GM21526 (cell line): ENCODE results near the gene COL4A1.

Experiments used
- ATAC-seq: cut with Tn5 transposase; IDR thresholded peaks from one replicate; pipeline ENCODE4 v1.9.1; 2021; ENCODE audit warnings: moderate library complexity; ENCODE audit not compliant: unreplicated experiment, low FRiP score

The COL4A1 gene

DNA sequence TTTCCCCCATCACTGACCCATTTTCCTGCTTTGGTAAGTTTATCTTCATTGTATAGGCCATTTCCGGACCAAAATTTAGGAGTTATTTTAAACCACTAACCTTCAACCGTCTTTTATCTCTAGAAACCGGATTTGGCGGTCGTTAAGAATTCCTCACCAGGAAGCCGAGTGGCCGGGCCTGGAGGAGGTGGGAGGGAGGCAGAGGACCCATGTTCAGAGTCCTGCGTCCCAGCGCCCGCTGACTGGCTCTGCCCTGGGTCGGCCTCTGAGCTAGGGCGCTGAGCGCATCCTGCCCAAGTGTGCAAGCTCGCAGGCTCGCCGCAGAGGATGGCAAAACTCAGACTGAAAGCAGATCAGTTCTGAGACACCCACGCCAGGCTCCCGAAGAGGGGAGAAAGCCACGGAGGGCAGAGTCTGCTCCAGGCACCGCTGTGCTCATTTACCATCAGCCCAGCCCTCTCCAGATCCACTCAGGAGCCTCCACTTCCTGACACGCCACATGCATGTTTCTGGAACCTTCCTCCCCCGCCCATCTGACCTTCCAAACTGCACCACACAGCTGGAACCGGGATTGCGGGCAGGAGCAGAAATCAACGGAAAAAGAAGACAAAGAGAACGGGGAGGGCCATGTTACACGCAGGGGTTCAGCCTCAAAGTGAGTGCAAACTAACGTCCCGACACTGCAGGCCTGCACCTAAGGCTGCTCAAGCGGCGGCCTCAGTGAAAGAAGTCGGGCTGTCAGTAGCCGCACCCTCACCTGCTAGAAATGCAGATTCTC lies 8.3 kb downstream of the COL4A1 start:
- no peak for ATAC-seq

DNA sequence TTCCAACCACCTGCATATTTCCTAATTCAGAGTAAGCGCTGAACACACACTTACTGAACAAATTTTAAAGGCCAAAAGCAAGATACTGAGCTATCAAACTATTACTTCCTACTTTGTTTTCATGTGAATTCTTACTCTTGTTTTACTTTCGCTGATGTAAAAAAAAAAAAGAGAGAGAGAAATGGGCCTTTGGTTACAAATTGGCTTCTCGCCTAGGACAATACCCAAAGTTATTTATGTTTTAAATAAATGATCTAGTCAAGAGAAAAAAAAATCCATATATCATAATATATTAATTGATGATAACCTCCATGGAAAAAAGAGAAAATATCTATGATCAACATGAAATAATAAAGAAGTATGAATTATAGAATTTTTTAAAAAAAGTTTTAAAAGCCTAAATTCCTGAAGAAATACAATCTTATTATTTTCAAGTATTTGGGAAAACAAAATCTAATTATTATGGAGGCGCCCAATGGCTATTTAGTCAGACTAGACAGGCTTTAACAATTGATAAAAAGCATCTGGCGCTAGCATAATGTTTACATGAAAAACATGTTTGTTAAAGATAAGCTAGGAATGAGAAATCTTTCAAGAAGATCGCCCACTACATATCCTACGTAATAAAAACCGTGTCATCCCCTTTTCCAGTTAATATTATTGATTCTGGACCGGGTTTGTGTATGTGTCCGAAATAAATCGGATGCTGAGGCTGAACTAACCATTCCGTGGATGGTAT lies 9.0 kb downstream of the COL4A1 start:
- no peak for ATAC-seq

DNA sequence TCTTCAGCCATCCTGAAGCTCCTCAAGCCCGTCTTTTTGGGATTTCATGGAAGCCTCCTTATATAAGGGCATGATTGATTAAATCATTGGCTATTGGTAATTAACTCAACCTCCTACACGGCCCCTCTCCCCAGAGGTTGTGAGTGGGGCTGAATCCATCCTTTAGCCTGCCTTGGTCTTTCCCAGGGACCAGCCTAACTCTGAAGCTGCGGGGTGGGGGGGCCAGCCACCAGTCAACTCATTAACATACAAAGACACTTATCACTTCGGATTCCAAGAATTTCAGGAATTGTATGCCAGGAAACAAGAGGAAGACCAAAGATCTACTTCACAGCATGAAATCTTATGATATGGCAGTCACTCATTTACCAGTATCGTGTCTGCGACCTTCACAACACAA lies 9.9 kb downstream of the COL4A1 start:
- ATAC-seq, result no peak

DNA sequence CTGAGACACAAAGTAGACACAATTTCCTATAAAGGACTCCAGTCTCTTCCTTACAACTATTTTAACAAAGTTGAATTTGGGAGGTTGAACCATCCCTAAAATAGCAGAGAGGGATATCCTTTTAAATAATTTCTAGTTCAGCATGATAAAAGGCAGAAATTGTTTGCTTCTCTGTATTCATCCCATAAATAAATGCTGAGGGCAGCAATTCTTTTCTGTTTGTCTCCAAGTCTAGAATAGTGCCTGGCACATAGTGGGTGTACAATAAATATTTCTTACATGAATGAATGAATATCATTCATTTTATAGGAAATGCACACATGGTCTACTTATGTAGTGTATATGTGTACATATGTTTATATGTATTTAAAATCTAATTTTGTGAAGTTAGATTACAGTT lies 12.3 kb downstream of the COL4A1 start:
- ATAC-seq, result no peak

DNA sequence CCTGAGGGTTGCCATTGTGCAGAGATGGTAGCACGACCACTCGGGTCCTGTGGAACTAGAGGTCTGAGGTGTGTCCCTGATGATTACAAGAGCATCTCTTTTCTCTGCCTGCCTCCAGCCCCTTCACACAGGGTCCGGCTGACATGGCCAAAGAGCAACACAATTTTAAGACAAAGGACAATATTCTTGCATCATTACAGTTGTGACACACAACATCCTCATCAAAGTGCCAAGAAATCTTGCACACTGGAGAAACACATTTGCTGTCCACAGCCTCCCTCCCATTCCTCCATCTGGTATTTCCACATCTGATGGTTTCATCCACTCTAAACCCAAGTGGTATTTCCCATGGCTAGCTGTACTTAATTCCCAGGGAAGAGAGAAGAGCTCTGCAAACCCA lies 12.8 kb downstream of the COL4A1 start:
- no peak for ATAC-seq

DNA sequence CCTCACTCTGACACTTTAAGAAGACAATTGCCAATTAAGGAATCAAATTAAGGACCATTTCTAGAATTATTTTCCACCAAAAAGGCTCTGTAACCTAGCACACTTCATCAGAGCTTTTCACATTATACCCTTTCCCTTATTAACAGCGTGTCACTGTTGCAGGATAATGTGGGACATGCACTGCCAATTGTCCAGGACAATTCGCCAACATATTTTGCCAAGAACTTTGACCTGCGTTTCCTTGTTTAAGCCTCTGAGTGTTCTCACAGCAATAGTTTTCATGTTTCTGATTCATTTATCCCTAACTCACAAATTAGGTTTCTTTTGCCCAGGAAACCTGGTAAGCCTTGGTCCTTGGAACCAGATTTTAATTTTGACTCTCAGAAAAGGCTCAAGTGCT lies 13.3 kb downstream of the COL4A1 start:
- no peak for ATAC-seq

DNA sequence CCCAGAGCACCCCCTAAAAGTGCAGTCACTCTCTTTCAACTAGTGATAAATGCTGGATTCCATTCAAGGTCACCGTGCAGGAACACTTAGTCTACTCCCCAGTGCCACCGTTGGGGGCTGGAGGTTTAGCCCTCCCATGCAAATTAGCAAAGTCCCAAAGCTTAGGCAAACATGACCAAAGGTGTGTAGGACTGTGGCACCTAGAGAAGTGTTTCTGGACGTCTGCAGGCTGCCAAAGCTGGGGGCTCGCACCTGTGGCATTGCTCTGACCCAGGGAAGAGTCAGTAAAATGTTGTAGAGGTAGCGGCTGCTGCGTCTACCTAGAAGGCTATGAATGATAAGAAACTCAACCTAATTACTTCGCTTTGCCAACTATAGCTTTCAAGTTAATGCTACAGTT lies 13.9 kb downstream of the COL4A1 start:
- no peak for ATAC-seq

DNA sequence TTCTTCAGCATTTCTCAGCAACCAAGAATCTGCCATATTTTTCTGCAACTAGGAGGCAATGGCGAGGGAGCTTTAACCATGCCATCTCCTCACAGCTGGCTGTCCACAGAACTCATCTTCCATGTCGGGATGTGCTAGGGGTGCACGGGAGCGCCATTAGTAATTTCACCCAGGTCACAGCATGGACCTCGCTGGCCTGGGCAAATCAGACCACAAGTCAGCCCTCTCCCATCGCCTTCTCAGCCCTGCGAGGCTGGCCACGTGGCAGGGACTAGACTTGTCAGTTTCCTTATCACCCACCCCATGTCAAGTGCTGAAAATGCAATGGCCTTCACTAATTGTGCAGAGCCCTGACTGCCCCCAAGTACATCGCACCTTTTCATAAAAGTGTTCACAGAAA lies 15.7 kb downstream of the COL4A1 start:
- ATAC-seq, result no peak

DNA sequence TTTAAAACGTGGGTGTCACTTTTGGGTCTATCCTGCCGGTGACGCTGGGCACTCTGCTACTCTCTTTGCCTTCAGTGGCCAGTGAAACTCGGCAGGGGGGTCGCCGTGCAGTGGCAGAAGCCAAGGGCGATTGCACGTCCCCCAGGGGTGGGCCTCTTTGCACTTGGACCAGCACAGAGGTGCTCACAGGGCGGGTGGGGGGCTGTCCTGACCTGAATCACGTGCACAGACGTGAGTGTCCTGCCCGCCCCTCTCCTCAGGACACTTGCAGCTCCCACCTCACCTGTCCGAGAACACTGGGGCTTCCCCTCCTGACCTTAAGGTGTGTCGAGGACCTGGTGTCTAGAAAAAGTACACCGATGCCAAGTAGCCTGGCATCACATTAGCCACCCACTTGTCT lies 16.1 kb downstream of the COL4A1 start:
- ATAC-seq, result no peak

GRCh38 chr13:110290153-110290552 lies 16.8 kb downstream of the COL4A1 start:
- ATAC-seq, result no peak

- no peak for ATAC-seq
Measured at GRCh38 chr13:110289661-110290060, 17.3 kb downstream of the COL4A1 start.

DNA sequence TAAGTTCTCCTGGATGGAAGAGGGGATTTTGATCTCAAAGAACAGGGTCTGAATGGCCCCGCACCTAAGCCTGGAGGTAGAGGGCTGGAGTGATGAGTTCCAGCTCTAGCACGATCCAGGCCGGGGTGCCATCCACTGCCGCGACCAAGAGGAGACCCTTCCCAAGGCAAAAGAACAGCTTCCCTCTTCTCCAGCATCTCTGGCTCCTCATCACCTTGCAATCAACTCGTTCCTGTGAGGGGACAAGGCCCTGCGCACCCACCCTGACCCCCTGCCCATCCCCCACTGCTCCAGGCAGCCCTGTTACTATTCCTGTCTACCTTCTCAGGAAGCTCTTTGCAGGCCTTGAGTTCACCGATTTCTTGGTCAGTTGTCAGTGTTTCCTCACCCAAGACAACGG lies 17.8 kb downstream of the COL4A1 start:
- ATAC-seq, result no peak

GRCh38 chr13:110286833-110287819 lies 19.8 kb downstream of the COL4A1 start:
- no peak for ATAC-seq

DNA sequence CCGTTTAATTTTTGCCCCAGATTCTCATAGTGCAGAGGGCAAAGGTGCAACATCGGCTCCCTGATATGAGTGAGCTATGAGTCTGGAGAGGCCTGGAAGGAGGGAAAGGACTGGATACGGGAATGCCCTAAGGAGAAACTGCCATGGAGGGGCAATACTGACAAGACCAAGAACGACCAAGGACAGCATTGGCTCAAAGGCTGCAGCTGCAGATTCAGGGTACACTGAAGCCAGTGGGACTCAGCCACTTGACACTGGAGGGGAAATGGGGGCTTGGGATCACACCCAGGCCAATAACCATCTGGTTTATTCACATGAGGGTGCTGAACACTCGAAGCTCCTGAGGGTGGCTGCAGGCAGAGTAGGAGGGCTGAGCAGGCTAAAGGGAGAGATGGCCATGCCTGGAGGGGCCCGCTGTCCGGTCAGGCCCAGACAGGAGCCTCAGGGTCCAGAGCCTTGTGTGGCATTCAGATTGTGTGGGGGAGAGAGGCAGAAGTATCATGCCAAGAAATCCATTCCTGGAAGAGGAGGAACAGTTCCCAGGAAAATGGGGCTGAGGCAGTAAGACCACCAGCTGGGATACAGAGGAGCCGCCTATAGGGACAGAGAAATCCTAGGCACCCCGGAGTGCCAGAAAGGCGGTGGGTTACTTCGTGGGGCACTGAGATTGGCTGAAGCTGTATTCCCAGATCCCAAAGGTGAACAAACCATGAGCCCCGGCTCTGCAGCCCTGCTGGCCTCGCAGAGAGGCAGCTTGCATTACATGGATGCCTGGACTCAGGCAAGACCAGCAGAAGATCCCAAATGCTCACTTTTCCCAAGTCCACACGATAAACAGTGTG lies 20.7 kb downstream of the COL4A1 start:
- ATAC-seq, result no peak

DNA sequence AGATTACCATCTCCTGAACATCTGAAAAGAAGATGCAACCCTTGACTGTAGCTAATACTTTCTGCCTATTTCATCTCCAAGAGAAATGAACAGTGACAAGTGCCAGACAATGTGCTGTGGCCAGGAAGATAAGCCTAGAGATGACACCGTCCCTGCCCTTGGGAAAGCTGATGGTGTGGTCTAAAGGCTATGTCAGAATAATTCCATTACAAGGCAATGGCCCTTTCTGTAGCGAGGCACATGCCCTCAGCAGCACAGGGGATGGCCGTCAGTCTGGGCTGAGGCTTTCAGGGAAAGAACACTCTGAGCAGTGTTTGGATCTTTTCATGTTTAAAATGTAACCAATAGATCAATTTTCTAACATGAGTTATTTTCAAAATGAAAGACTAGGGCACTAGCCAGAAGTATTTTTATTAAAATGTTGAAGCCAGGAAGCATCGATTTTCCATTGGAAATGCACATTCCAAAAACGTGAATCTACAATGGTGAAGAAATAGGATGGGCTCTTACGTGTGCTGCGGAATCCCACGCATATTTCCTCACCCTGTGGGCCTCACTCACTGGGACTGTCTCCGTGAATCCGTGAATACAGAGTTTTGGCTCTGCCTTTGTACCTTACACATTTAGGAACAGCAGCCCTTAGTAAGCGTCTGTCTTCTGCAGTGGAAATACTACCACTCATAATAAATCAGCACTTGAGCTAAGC lies 22.0 kb downstream of the COL4A1 start:
- no peak for ATAC-seq

GRCh38 chr13:110283736-110284517 lies 23.0 kb downstream of the COL4A1 start:
- no peak for ATAC-seq

- no peak for ATAC-seq
Measured at GRCh38 chr13:110282316-110282841, 24.6 kb downstream of the COL4A1 start.

DNA sequence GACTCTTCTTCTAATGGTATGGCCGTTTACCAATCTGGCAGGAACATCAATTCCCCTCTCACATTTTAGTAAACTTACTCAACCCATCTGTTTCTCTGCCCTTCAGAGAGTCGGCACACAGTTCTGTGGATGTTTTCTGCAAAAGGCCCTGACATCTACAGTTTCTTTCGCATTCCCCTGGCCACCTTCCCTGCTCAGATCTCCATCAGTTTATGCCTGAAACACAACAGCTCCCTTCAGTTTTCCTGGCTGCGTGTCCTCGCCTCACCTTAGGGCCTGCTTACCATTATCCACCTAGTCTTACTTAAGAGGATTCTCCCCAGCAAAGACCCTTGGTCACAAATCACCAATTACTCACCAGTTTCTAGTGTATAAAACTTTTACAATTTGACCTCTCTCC lies 25.2 kb downstream of the COL4A1 start:
- no peak for ATAC-seq
